H9 (cell line): ENCODE measurements around the gene SLC52A1. TPM values are rescaled to one million over a fixed set of nuclear protein-coding genes. Genes with fewer than 3 reads are reported as not detected.
A peak's percentile ranks its signal among the peaks of the same experiment; 100 is the strongest.

Experiments used
- DNase-seq: peaks from one replicate; pipeline ENCODE4 v3.0.0-alpha.2; 2017
- H2AFZ ChIP-seq: one replicate; pipeline ENCODE4 v1.6.1; 2013; ENCODE audit warnings: mild to moderate bottlenecking, low read length, control low read depth, moderate library complexity
- H2AK5ac ChIP-seq: 2 replicates; pipeline ENCODE4 v1.6.1; 2013; ENCODE audit warnings: low read length, control low read depth, mixed read lengths; ENCODE audit not compliant: insufficient read length
- H2BK120ac ChIP-seq: one replicate; pipeline ENCODE4 v1.6.1; 2013; ENCODE audit warnings: low read depth, mild to moderate bottlenecking, low read length, control low read depth, inconsistent platforms; ENCODE audit not compliant: poor library complexity, severe bottlenecking
- H2BK12ac ChIP-seq: 2 replicates; pipeline ENCODE4 v1.6.1; 2013; ENCODE audit warnings: low read length, control low read depth, mixed read lengths, low read depth; ENCODE audit not compliant: insufficient read length
- H2BK15ac ChIP-seq: 2 replicates; pipeline ENCODE4 v1.6.1; 2013; ENCODE audit warnings: low read depth, low read length, control low read depth
- H2BK20ac ChIP-seq: one replicate; pipeline ENCODE4 v1.6.1; 2013; ENCODE audit warnings: low read depth, mild to moderate bottlenecking, low read length, control low read depth, inconsistent platforms; ENCODE audit not compliant: poor library complexity, severe bottlenecking
- H2BK5ac ChIP-seq: 2 replicates; pipeline ENCODE4 v1.6.1; 2013; ENCODE audit warnings: low read length, control low read depth, mixed read lengths; ENCODE audit not compliant: insufficient read length
- H3K14ac ChIP-seq: 2 replicates; pipeline ENCODE4 v1.6.1; 2013; ENCODE audit warnings: low read length, control low read depth; ENCODE audit not compliant: insufficient read depth
- H3K18ac ChIP-seq: 2 replicates; pipeline ENCODE4 v1.6.1; 2013; ENCODE audit warnings: low read depth, mild to moderate bottlenecking, mixed read lengths, low read length, control low read depth; ENCODE audit not compliant: insufficient read length
- H3K23ac ChIP-seq: 2 replicates; pipeline ENCODE4 v1.6.1; 2013; ENCODE audit warnings: low read length, control low read depth, mixed read lengths, low read depth; ENCODE audit not compliant: insufficient read length
- H3K23me2 ChIP-seq: 2 replicates; pipeline ENCODE4 v1.6.1; 2013; ENCODE audit warnings: low read depth, mild to moderate bottlenecking, mixed read lengths, low read length, control low read depth; ENCODE audit not compliant: insufficient read length, poor library complexity, severe bottlenecking
- H3K27ac ChIP-seq: 2 replicates; pipeline ENCODE4 v1.5.1; 2013; ENCODE audit warnings: low read length, control low read depth, mixed read lengths, low read depth; ENCODE audit not compliant: insufficient read length
- H3K27me3 ChIP-seq: 2 replicates; pipeline ENCODE4 v1.6.1; 2013; ENCODE audit warnings: low read length, control low read depth, inconsistent platforms; ENCODE audit not compliant: insufficient read depth
- H3K4ac ChIP-seq: 2 replicates; pipeline ENCODE4 v1.6.1; 2013; ENCODE audit warnings: low read depth, mild to moderate bottlenecking, control low read depth, inconsistent platforms, low read length, moderate library complexity
- H3K4me1 ChIP-seq: 2 replicates; pipeline ENCODE4 v1.6.1; 2013; ENCODE audit warnings: low read length, control low read depth, inconsistent platforms; ENCODE audit not compliant: insufficient read depth
- H3K4me2 ChIP-seq: 2 replicates; pipeline ENCODE4 v1.6.1; 2013; ENCODE audit warnings: low read length, control low read depth, mixed read lengths; ENCODE audit not compliant: insufficient read length, insufficient read depth
- H3K56ac ChIP-seq: 2 replicates; pipeline ENCODE4 v1.6.1; 2013; ENCODE audit warnings: low read depth, mild to moderate bottlenecking, mixed read lengths, low read length, control low read depth; ENCODE audit not compliant: insufficient read length
- H3K79me1 ChIP-seq: 2 replicates; pipeline ENCODE4 v1.6.1; 2013; ENCODE audit warnings: low read depth, mild to moderate bottlenecking, moderate library complexity, low read length, control low read depth, inconsistent platforms; ENCODE audit not compliant: insufficient read depth, poor library complexity, severe bottlenecking
- H3K79me2 ChIP-seq: 2 replicates; pipeline ENCODE4 v1.6.1; 2013; ENCODE audit warnings: low read length, control low read depth, inconsistent platforms; ENCODE audit not compliant: insufficient read depth
- H3K9ac ChIP-seq: 2 replicates; pipeline ENCODE4 v1.6.1; 2013; ENCODE audit warnings: low read length, control low read depth, mixed read lengths; ENCODE audit not compliant: insufficient read length; ENCODE audit errors: extremely low read depth
- H3K9me3 ChIP-seq: one replicate; pipeline ENCODE4 v1.6.1; 2013; ENCODE audit warnings: low read depth, low read length, inconsistent platforms; ENCODE audit not compliant: control insufficient read depth
- H3T11ph ChIP-seq: one replicate; pipeline ENCODE4 v1.6.1; 2013; ENCODE audit warnings: mild to moderate bottlenecking, low read length, control low read depth, inconsistent platforms
- H4K20me1 ChIP-seq: one replicate; pipeline ENCODE4 v1.6.1; 2013; ENCODE audit not compliant: control insufficient read depth, insufficient read length, insufficient read depth
- H4K5ac ChIP-seq: 2 replicates; pipeline ENCODE4 v1.6.1; 2013; ENCODE audit warnings: low read depth, mild to moderate bottlenecking, mixed read lengths, low read length, control low read depth; ENCODE audit not compliant: insufficient read length
- H4K8ac ChIP-seq: replicated peaks from 2 replicates; pipeline ENCODE4 v1.6.1; 2013; ENCODE audit warnings: low read length, control low read depth, mixed read lengths, low read depth; ENCODE audit not compliant: insufficient read length
- H4K91ac ChIP-seq: 2 replicates; pipeline ENCODE4 v1.6.1; 2013; ENCODE audit warnings: low read depth, mild to moderate bottlenecking, moderate library complexity, mixed read lengths, low read length, control low read depth; ENCODE audit not compliant: insufficient read length
- H3K27ac Mint-ChIP-seq, 3 experiments: 2 replicates in 2 of 3; 3 replicates in 1 of 3; pipeline ENCODE4 v1.8.0; 2020 to 2021; ENCODE audit warnings: mixed read lengths in 3 of 3, mild to moderate bottlenecking in 1 of 3, moderate library complexity in 1 of 3
- H3K27me3 Mint-ChIP-seq: 2 replicates; pipeline ENCODE4 v1.8.0; 2021; ENCODE audit warnings: low read depth, mild to moderate bottlenecking, moderate library complexity, mixed read lengths
- H3K36me3 Mint-ChIP-seq, 3 experiments: 2 replicates in 2 of 3; 3 replicates in 1 of 3; pipeline ENCODE4 v1.8.0; 2020 to 2021; ENCODE audit warnings: low read depth in 3 of 3, mixed read lengths in 3 of 3; ENCODE audit not compliant: insufficient read depth in 1 of 3
- H3K4me1 Mint-ChIP-seq, 2 experiments: 2 replicates each; pipeline ENCODE4 v1.8.0; 2020; ENCODE audit warnings: mixed read lengths in 2 of 2
- H3K4me3 Mint-ChIP-seq, 2 experiments: 2 replicates in 1 of 2; 3 replicates in 1 of 2; pipeline ENCODE4 v1.8.0; 2020 to 2021; ENCODE audit warnings: mild to moderate bottlenecking in 2 of 2, mixed read lengths in 2 of 2, moderate library complexity in 1 of 2
- H3K9me3 Mint-ChIP-seq, 2 experiments: 2 replicates in 1 of 2; 3 replicates in 1 of 2; pipeline ENCODE4 v1.8.0; 2020; ENCODE audit warnings: mild to moderate bottlenecking in 2 of 2, mixed read lengths in 2 of 2, moderate library complexity in 1 of 2
- CTCF ChIP-seq: fragments of 200-600 bp; sonication (generic); conservative IDR thresholded peaks from 3 replicates; pipeline ENCODE4 v1.8.0; 2021; ENCODE audit warnings: antibody characterized with exemption, mild to moderate bottlenecking
- WGBS: extraction: QIAGEN DNeasy Blood & Tissue Kit; methylation state at CpG from one replicate; pipeline ENCODE4 v1.1.7; 2013; ENCODE audit warnings: missing lambda C conversion rate, low lambda C conversion rate, mixed read lengths; ENCODE audit not compliant: insufficient read length; ENCODE audit errors: extremely low coverage; 5-methylcytosine and 5-hydroxymethylcytosine counted together
- total RNA-seq: library from RNA; stranded (reverse); gene quantifications from 2 replicates; pipeline ENCODE4 v1.2.1, GENCODE V29; 2021

SLC52A1 gene
- total RNA-seq, 1 experiment from 2014 or later = 0.17 TPM

- Histone ChIP-seq H4K20me1 (no peaks in the 10 kb centered on the region), H3K4me2 (no peak overlapping the region), H2AK5ac (no peak overlapping the region), H3T11ph (no peak overlapping the region), H3K27me3 (no peaks in the 10 kb centered on the region), H3K79me2 (no peaks in the 10 kb centered on the region), H2BK15ac (no peak overlapping the region), H3K23ac (no peak overlapping the region), H4K5ac (no peak overlapping the region), H3K4me1 (no peaks in the 10 kb centered on the region), H4K91ac (no peak overlapping the region), H2BK20ac (no peak overlapping the region), H3K9ac (no peak overlapping the region), H2BK12ac (no peak overlapping the region), H2AFZ (no peak overlapping the region), H2BK120ac (no peak overlapping the region), H3K56ac (no peak overlapping the region), H3K18ac (no peak overlapping the region), H3K23me2 (no peaks in the 10 kb centered on the region), H3K27ac (no peak overlapping the region), H4K8ac (no peak overlapping the region), H2BK5ac (no peak overlapping the region), H3K14ac (no peak overlapping the region), H3K4ac (no peak overlapping the region), H3K79me1 (no peaks in the 10 kb centered on the region), H3K9me3 (no peaks in the 10 kb centered on the region)
- H3K4me1 Mint-ChIP-seq = no peaks in the 10 kb centered on the region
- H3K36me3 Mint-ChIP-seq = peaks cover 26 to 79% (median 71%) of the 10 kb centered on the region in 3 experiments; a peak in 6 of 7 replicates
- WGBS = no CpG with 5 or more reads among the region's 4 CpGs
- H3K4me3 Mint-ChIP-seq = no peak overlapping the region
- no peaks in the 10 kb centered on the region for H3K27me3 Mint-ChIP-seq
- DNase-seq = no peak
- TF ChIP-seq CTCF = no peak
- no peaks in the 10 kb centered on the region; a peak in 1 of 5 replicates for H3K9me3 Mint-ChIP-seq
- H3K27ac Mint-ChIP-seq = peak overlapping the region in 1 of 3 experiments; percentile 49; a peak in 1 of 7 replicates
These were observed 20.9 kb downstream of the SLC52A1 start for GRCh38 chr17:5014357-5014756.
